Measurements from ENCODE around the gene DTD1.

The DTD1 gene

GRCh38 chr20:18718129-18718528 lies 130.3 kb downstream of the DTD1 start:
- Histone ChIP-seq H3K27me3 (ENCODE audit: insufficient read depth, poor library complexity, severe bottlenecking) (no peaks in the 10 kb centered on the region), H3K27ac (ENCODE audit: poor library complexity, severe bottlenecking) (no peak overlapping the region), H3K4me3 (ENCODE audit: severe bottlenecking) (no peak overlapping the region), H3K36me3 (ENCODE audit: low read depth) (no peaks in the 10 kb centered on the region), H3K4me1 (ENCODE audit: insufficient read depth, poor library complexity, severe bottlenecking) (no peaks in the 10 kb centered on the region), H3K9me3 (ENCODE audit: severe bottlenecking) (peaks cover 2% of the 10 kb centered on the region)
- DNase-seq (ENCODE audit: low spot score): no peak
- ATAC-seq (ENCODE audit: low read depth): no peak
- TF ChIP-seq, protein P1, sequence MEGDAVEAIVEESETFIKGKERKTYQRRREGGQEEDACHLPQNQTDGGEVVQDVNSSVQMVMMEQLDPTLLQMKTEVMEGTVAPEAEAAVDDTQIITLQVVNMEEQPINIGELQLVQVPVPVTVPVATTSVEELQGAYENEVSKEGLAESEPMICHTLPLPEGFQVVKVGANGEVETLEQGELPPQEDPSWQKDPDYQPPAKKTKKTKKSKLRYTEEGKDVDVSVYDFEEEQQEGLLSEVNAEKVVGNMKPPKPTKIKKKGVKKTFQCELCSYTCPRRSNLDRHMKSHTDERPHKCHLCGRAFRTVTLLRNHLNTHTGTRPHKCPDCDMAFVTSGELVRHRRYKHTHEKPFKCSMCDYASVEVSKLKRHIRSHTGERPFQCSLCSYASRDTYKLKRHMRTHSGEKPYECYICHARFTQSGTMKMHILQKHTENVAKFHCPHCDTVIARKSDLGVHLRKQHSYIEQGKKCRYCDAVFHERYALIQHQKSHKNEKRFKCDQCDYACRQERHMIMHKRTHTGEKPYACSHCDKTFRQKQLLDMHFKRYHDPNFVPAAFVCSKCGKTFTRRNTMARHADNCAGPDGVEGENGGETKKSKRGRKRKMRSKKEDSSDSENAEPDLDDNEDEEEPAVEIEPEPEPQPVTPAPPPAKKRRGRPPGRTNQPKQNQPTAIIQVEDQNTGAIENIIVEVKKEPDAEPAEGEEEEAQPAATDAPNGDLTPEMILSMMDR (IDR thresholded peaks at IDR 0.05; ENCODE audit: poor library complexity, severe bottlenecking): no peak

- Histone ChIP-seq H3K4me3 (ENCODE audit: severe bottlenecking) (no peak overlapping the region), H3K9me3 (ENCODE audit: severe bottlenecking) (peaks cover 2% of the 10 kb centered on the region), H3K4me1 (ENCODE audit: insufficient read depth, poor library complexity, severe bottlenecking) (no peaks in the 10 kb centered on the region), H3K36me3 (ENCODE audit: low read depth) (no peaks in the 10 kb centered on the region), H3K27me3 (ENCODE audit: insufficient read depth, poor library complexity, severe bottlenecking) (no peaks in the 10 kb centered on the region), H3K27ac (ENCODE audit: poor library complexity, severe bottlenecking) (no peak overlapping the region)
- DNase-seq (ENCODE audit: low spot score) (no peak), ATAC-seq (ENCODE audit: low read depth) (no peak)
- TF ChIP-seq, protein P1 (IDR thresholded peaks at IDR 0.05; ENCODE audit: poor library complexity, severe bottlenecking): no peak
Measured at GRCh38 chr20:18719426-18719825, 131.6 kb downstream of the DTD1 start.

- DNase-seq (ENCODE audit: low spot score): no peak
- TF ChIP-seq, protein P1 (IDR thresholded peaks at IDR 0.05; ENCODE audit: poor library complexity, severe bottlenecking): no peak
Measured at GRCh38 chr20:18721551-18722115, 133.8 kb downstream of the DTD1 start.

GRCh38 chr20:18722371-18722770 lies 134.5 kb downstream of the DTD1 start:
- DNase-seq (ENCODE audit: low spot score): no peak
- H3K4me3 ChIP-seq (ENCODE audit: severe bottlenecking): no peak overlapping the region
- no peaks in the 10 kb centered on the region for H3K4me1 ChIP-seq (ENCODE audit: insufficient read depth, poor library complexity, severe bottlenecking)
- no peak overlapping the region for H3K27ac ChIP-seq (ENCODE audit: poor library complexity, severe bottlenecking)
- no peaks in the 10 kb centered on the region for H3K27me3 ChIP-seq (ENCODE audit: insufficient read depth, poor library complexity, severe bottlenecking)
- ATAC-seq (ENCODE audit: low read depth): no peak
- peaks cover 2% of the 10 kb centered on the region for H3K9me3 ChIP-seq (ENCODE audit: severe bottlenecking)
- no peaks in the 10 kb centered on the region for H3K36me3 ChIP-seq (ENCODE audit: low read depth)
- TF ChIP-seq, protein P1 (IDR thresholded peaks at IDR 0.05; ENCODE audit: poor library complexity, severe bottlenecking): no peak

More at GRCh38 chr20:18721551-18722115, 133.8 kb downstream of the DTD1 start:
- Histone ChIP-seq H3K9me3 (ENCODE audit: severe bottlenecking) (peaks cover 2% of the 10 kb centered on the region), H3K27me3 (ENCODE audit: insufficient read depth, poor library complexity, severe bottlenecking) (no peaks in the 10 kb centered on the region), H3K4me3 (ENCODE audit: severe bottlenecking) (no peak overlapping the region), H3K27ac (ENCODE audit: poor library complexity, severe bottlenecking) (no peak overlapping the region), H3K4me1 (ENCODE audit: insufficient read depth, poor library complexity, severe bottlenecking) (no peaks in the 10 kb centered on the region), H3K36me3 (ENCODE audit: low read depth) (no peaks in the 10 kb centered on the region)
- ATAC-seq (ENCODE audit: low read depth): no peak

DNA sequence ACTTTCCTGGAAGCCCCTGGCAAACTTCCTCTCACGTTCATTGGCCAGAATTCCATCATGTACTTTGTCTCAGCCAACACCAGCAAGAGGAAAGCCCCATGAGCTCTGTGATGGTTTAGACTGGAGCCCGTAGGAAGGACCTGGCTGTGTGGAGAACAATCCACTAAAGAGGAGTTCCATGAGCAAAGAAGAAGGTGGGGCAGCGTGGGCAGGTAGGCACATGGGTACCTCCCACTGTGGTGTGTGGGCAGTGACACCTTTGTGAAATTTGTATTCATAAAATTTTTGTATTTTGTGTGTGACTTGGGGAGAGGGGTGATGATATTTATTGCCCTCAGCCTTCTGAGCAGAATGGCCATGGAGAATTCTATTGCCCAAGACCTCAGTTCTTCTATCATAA lies 136.2 kb downstream of the DTD1 start:
- no peak overlapping the region for H3K27ac ChIP-seq (ENCODE audit: poor library complexity, severe bottlenecking)
- ATAC-seq (ENCODE audit: low read depth) (no peak), DNase-seq (ENCODE audit: low spot score) (no peak)
- no peaks in the 10 kb centered on the region for H3K4me1 ChIP-seq (ENCODE audit: insufficient read depth, poor library complexity, severe bottlenecking)
- no peak overlapping the region for H3K4me3 ChIP-seq (ENCODE audit: severe bottlenecking)
- peaks cover 2% of the 10 kb centered on the region for H3K9me3 ChIP-seq (ENCODE audit: severe bottlenecking)
- no peaks in the 10 kb centered on the region for H3K27me3 ChIP-seq (ENCODE audit: insufficient read depth, poor library complexity, severe bottlenecking)
- TF ChIP-seq, protein P1 (IDR thresholded peaks at IDR 0.05; ENCODE audit: poor library complexity, severe bottlenecking): no peak
- no peaks in the 10 kb centered on the region for H3K36me3 ChIP-seq (ENCODE audit: low read depth)
